ENCODE data around the gene FRMD3. TPM values are rescaled to one million over a fixed set of nuclear protein-coding genes. Genes with fewer than 3 reads are reported as not detected.

The FRMD3 gene
- total RNA-seq, 1 donor from 2014 or later = 0.34 TPM

DNA sequence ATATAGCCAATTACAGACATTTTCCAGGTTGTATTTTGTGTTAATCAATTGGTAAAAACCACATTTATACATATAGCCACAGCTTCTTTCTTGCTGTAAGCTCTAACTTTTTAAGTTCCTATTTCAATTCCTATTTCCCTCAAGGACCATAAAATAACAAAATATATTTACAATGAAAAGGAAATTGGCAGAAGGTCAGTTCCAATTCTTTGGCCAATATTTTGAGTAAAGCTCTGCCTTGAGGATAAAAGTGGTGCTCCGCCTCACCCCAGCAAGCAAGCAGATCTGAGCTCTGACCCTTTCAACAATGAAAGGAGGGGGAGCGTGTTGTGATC lies 271.9 kb downstream of the FRMD3 start:
- H3K27ac Mint-ChIP-seq = no peak overlapping the region
- H3K36me3 Mint-ChIP-seq (ENCODE audit: low read depth) = no peaks in the 10 kb centered on the region
- H3K4me1 Mint-ChIP-seq (ENCODE audit: low read depth) = no peaks in the 10 kb centered on the region
- intact Hi-C loops (cut with micrococcal nuclease) = no loop called here
- H3K27me3 Mint-ChIP-seq (ENCODE audit: low read depth) = no peaks in the 10 kb centered on the region
- H3K9me3 Mint-ChIP-seq = no peaks in the 10 kb centered on the region
- H3K4me3 Mint-ChIP-seq (ENCODE audit: low read depth) = no peak overlapping the region
- DNase-seq (ENCODE audit: low spot score) = no peak

DNA sequence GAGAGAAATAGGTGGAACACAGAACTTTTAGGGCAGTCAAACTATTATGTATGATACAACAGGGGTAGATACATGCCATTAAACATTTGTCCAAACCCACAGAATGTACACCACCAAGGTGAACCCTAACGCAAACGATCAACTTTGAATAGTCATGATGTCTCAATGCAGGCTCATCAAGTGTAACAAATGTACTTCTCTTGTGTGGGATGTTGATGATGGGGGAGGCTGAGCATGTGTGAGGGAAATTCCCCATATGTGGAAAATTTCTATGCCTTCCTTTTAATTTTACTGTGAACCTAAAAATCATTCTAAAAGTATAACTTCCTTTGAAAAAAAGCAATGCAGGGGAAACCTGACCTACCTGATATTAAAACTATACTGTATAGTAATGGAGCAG lies 273.9 kb downstream of the FRMD3 start:
- Mint-ChIP-seq H3K27me3 (ENCODE audit: low read depth) (no peaks in the 10 kb centered on the region), H3K36me3 (ENCODE audit: low read depth) (no peaks in the 10 kb centered on the region), H3K9me3 (no peaks in the 10 kb centered on the region), H3K27ac (no peak overlapping the region), H3K4me3 (ENCODE audit: low read depth) (no peak overlapping the region), H3K4me1 (ENCODE audit: low read depth) (no peaks in the 10 kb centered on the region)
- intact Hi-C loops (cut with micrococcal nuclease) = no loop called here
- DNase-seq (ENCODE audit: low spot score) = no peak

DNA sequence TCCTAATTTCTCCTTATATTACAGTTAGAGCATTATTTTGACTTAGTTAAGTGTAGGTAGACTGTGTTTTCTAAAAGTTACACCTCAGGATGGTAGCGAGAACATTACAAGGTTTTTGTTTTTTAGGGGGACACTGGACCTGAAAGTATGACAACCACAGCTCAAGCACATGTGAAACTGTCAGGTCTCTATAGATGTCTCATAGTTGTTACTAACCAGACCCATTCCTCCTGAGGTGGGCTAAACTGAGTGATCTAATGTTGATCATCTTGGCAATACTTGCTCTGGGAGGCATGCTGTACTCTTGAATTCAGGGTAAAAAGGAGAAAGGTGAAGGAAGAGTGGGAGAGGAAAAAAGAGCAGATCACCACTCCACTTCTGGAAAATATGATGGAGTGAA lies 278.6 kb downstream of the FRMD3 start:
- intact Hi-C loops (cut with micrococcal nuclease) = no loop called here
- H3K4me1 Mint-ChIP-seq (ENCODE audit: low read depth) = no peaks in the 10 kb centered on the region
- DNase-seq (ENCODE audit: low spot score) = no peak
- no peak overlapping the region for H3K4me3 Mint-ChIP-seq (ENCODE audit: low read depth)
- no peaks in the 10 kb centered on the region for H3K36me3 Mint-ChIP-seq (ENCODE audit: low read depth)
- H3K9me3 Mint-ChIP-seq = no peaks in the 10 kb centered on the region
- no peaks in the 10 kb centered on the region for H3K27me3 Mint-ChIP-seq (ENCODE audit: low read depth)
- H3K27ac Mint-ChIP-seq = no peak overlapping the region

GRCh38 chr9:83257937-83258891 lies 280.0 kb downstream of the FRMD3 start:
- no peak for DNase-seq (ENCODE audit: low spot score)
- Mint-ChIP-seq H3K4me3 (ENCODE audit: low read depth) (no peak overlapping the region), H3K9me3 (peaks cover 1% of the 10 kb centered on the region), H3K4me1 (ENCODE audit: low read depth) (no peaks in the 10 kb centered on the region), H3K27ac (no peak overlapping the region), H3K36me3 (ENCODE audit: low read depth) (no peaks in the 10 kb centered on the region), H3K27me3 (ENCODE audit: low read depth) (no peaks in the 10 kb centered on the region)
- intact Hi-C loops (cut with micrococcal nuclease) = no loop called here

- no peaks in the 10 kb centered on the region for H3K4me1 Mint-ChIP-seq (ENCODE audit: low read depth)
- DNase-seq (ENCODE audit: low spot score) = no peak
These were observed 290.5 kb downstream of the FRMD3 start for GRCh38 chr9:83247732-83248131.

GRCh38 chr9:83245979-83246659 lies 292.1 kb downstream of the FRMD3 start:
- Mint-ChIP-seq H3K9me3 (peaks cover 2% of the 10 kb centered on the region), H3K27me3 (ENCODE audit: low read depth) (no peaks in the 10 kb centered on the region), H3K27ac (no peak overlapping the region), H3K36me3 (ENCODE audit: low read depth) (no peaks in the 10 kb centered on the region), H3K4me1 (ENCODE audit: low read depth) (no peaks in the 10 kb centered on the region), H3K4me3 (ENCODE audit: low read depth) (no peak overlapping the region)
- DNase-seq (ENCODE audit: low spot score) = no peak
- intact Hi-C loops (cut with micrococcal nuclease) = no loop called here

More at GRCh38 chr9:83247732-83248131, 290.5 kb downstream of the FRMD3 start:
- no peak overlapping the region for H3K27ac Mint-ChIP-seq
- no peaks in the 10 kb centered on the region for H3K36me3 Mint-ChIP-seq (ENCODE audit: low read depth)
- H3K9me3 Mint-ChIP-seq = peaks cover 18% of the 10 kb centered on the region
- no peaks in the 10 kb centered on the region for H3K27me3 Mint-ChIP-seq (ENCODE audit: low read depth)
- intact Hi-C loops (cut with micrococcal nuclease) = no loop called here
- no peak overlapping the region for H3K4me3 Mint-ChIP-seq (ENCODE audit: low read depth)

GRCh38 chr9:83242066-83242465 lies 296.1 kb downstream of the FRMD3 start:
- intact Hi-C loops (cut with micrococcal nuclease) = no loop called here
- Mint-ChIP-seq H3K4me3 (ENCODE audit: low read depth) (no peak overlapping the region), H3K9me3 (no peaks in the 10 kb centered on the region), H3K27me3 (ENCODE audit: low read depth) (peaks cover 2% of the 10 kb centered on the region), H3K27ac (no peak overlapping the region), H3K36me3 (ENCODE audit: low read depth) (no peaks in the 10 kb centered on the region), H3K4me1 (ENCODE audit: low read depth) (no peaks in the 10 kb centered on the region)
- DNase-seq (ENCODE audit: low spot score) = no peak

- Mint-ChIP-seq H3K27me3 (ENCODE audit: low read depth) (peaks cover 2% of the 10 kb centered on the region), H3K9me3 (no peaks in the 10 kb centered on the region), H3K36me3 (ENCODE audit: low read depth) (no peaks in the 10 kb centered on the region), H3K4me1 (ENCODE audit: low read depth) (no peaks in the 10 kb centered on the region), H3K4me3 (ENCODE audit: low read depth) (no peak overlapping the region), H3K27ac (no peak overlapping the region)
- intact Hi-C loops (cut with micrococcal nuclease) = no loop called here
- no peak for DNase-seq (ENCODE audit: low spot score)
These were observed 297.5 kb downstream of the FRMD3 start for GRCh38 chr9:83240671-83241070.

DNA sequence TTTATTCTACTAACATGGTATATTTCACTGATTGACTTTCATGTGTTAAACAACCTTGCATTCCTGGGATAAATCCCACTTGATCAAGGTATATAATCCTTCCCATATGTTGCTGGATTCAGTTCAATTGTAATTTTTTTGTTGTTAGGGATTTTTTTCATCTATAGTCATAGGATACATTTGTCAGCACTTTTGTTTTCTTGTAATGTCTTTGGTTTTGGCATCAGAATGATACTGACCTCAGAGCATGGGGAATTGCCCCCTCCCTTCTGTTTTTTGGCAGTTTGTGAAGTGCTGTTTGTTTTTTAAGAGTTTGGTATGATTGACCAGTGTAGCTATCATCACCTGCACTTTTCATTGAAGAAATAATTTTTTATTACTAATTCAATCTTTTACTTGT lies 298.5 kb downstream of the FRMD3 start:
- intact Hi-C loops (cut with micrococcal nuclease) = no loop called here
- Mint-ChIP-seq H3K4me1 (ENCODE audit: low read depth) (no peaks in the 10 kb centered on the region), H3K36me3 (ENCODE audit: low read depth) (no peaks in the 10 kb centered on the region), H3K9me3 (no peaks in the 10 kb centered on the region), H3K27ac (no peak overlapping the region), H3K4me3 (ENCODE audit: low read depth) (no peak overlapping the region), H3K27me3 (ENCODE audit: low read depth) (peaks cover 2% of the 10 kb centered on the region)
- DNase-seq (ENCODE audit: low spot score) = no peak

DNA sequence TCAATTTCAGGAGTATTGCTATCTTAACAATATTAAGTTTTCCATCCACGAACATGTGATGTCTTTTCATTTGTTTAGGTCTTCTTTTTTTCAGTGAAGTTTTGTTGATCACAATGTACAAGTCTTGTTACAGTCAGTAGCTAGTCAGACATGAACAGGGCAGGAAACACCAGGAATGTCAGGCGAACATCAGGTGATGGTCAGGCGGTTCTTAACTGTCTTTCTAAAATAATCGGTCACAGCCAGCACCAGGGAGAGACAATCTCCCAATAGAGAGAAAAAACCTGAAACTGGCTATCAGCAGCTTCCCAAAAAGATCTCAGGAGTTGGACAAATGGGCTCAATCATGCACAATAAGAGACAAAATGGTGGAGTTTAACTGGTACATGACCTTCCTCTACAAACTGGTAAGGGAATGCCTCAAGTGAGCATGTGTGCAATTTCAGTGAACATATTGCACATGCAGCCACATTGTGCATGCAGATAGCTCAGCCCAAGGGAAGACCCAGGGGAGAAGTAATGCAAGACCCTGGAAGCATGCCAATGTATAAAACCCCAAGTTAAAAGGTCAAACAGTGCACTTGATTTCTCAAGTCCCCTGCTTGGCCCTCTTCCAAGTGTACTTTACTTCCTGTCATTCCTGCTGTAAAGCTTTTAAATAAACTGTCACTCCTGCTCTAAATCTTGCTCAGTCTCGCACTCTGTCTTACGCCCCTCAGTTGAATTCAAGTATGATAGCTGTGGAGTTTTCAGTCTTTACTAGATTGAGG lies 299.1 kb downstream of the FRMD3 start:
- no peak overlapping the region for H3K27ac Mint-ChIP-seq
- no peak for DNase-seq (ENCODE audit: low spot score)
- no peak overlapping the region for H3K4me3 Mint-ChIP-seq (ENCODE audit: low read depth)
- H3K4me1 Mint-ChIP-seq (ENCODE audit: low read depth) = no peaks in the 10 kb centered on the region
- no peaks in the 10 kb centered on the region for H3K36me3 Mint-ChIP-seq (ENCODE audit: low read depth)
- intact Hi-C loops (cut with micrococcal nuclease) = no loop called here
- peaks cover 2% of the 10 kb centered on the region for H3K27me3 Mint-ChIP-seq (ENCODE audit: low read depth)
- H3K9me3 Mint-ChIP-seq = no peaks in the 10 kb centered on the region

- Mint-ChIP-seq H3K4me3 (ENCODE audit: low read depth) (no peak overlapping the region), H3K36me3 (ENCODE audit: low read depth) (no peaks in the 10 kb centered on the region), H3K27me3 (ENCODE audit: low read depth) (peaks cover 2% of the 10 kb centered on the region), H3K4me1 (ENCODE audit: low read depth) (no peaks in the 10 kb centered on the region), H3K9me3 (no peaks in the 10 kb centered on the region), H3K27ac (no peak overlapping the region)
- intact Hi-C loops (cut with micrococcal nuclease) = no loop called here
- no peak for DNase-seq (ENCODE audit: low spot score)
These were observed 302.0 kb downstream of the FRMD3 start for GRCh38 chr9:83236029-83236696.

GRCh38 chr9:83235526-83235925 lies 302.7 kb downstream of the FRMD3 start:
- Mint-ChIP-seq H3K27me3 (ENCODE audit: low read depth) (no peaks in the 10 kb centered on the region), H3K27ac (no peak overlapping the region), H3K36me3 (ENCODE audit: low read depth) (no peaks in the 10 kb centered on the region), H3K4me3 (ENCODE audit: low read depth) (no peak overlapping the region), H3K4me1 (ENCODE audit: low read depth) (no peaks in the 10 kb centered on the region), H3K9me3 (no peaks in the 10 kb centered on the region)
- intact Hi-C loops (cut with micrococcal nuclease) = no loop called here
- no peak for DNase-seq (ENCODE audit: low spot score)

All from activated T-helper 2 cell treated with anti-CD3 and anti-CD28 coated beads, Interferon-gamma antibody, Interleukin-2, Interleukin-4, amounts not matched to agents 10 μg/mL and 5 μg/mL and 100 μg/mL, durations not matched to agents 14 hours and 24 hours and 36 hours (primary cell).